Smooth muscle cell (in vitro differentiated cells): ENCODE data around the gene ARIH1. TPM values are rescaled to one million over a fixed set of nuclear protein-coding genes. Genes with fewer than 3 reads are reported as not detected.
A peak's percentile ranks its signal among the peaks of the same experiment; 100 is the strongest.

Source experiments
- DNase-seq: peaks from one replicate; lab custom pipeline; 2025; ENCODE audit not compliant: unreplicated experiment; lab: John Stamatoyannopoulos, UW
- H2AFZ ChIP-seq: fragments of 200-600 bp; sonication (generic); 2 replicates; pipeline ENCODE4 v1.6.0; 2016; ENCODE audit warnings: antibody characterized with exemption, low read depth, mild to moderate bottlenecking
- H3F3A ChIP-seq: fragments of 200-600 bp; sonication (generic); 2 replicates; pipeline ENCODE4 v1.6.0; 2017; ENCODE audit warnings: antibody characterized with exemption, low read depth
- H3K27ac ChIP-seq: fragments of 200-600 bp; sonication (generic); 2 replicates; pipeline ENCODE4 v1.5.1; 2016; ENCODE audit warnings: low read depth, mild to moderate bottlenecking
- H3K27me3 ChIP-seq: fragments of 200-600 bp; sonication (generic); 2 replicates; pipeline ENCODE4 v1.6.1; 2016; ENCODE audit warnings: low read depth, mild to moderate bottlenecking
- H3K36me3 ChIP-seq: fragments of 200-600 bp; sonication (generic); 2 replicates; pipeline ENCODE4 v1.5.1; 2016; ENCODE audit warnings: low read depth
- H3K4me1 ChIP-seq: fragments of 200-600 bp; sonication (generic); 2 replicates; pipeline ENCODE4 v1.5.1; 2016; ENCODE audit warnings: low read depth
- H3K4me2 ChIP-seq: fragments of 200-600 bp; sonication (generic); 2 replicates; pipeline ENCODE4 v1.6.0; 2016; ENCODE audit warnings: mild to moderate bottlenecking
- H3K4me3 ChIP-seq: fragments of 200-600 bp; sonication (generic); 2 replicates; pipeline ENCODE4 v1.5.1; 2016; ENCODE audit warnings: mild to moderate bottlenecking
- H3K79me2 ChIP-seq: fragments of 200-600 bp; sonication (generic); 2 replicates; pipeline ENCODE4 v1.6.0; 2016; ENCODE audit warnings: low read depth, mild to moderate bottlenecking
- H3K9ac ChIP-seq: fragments of 200-600 bp; sonication (generic); 2 replicates; pipeline ENCODE4 v1.6.0; 2016; ENCODE audit warnings: low read depth
- H3K9me3 ChIP-seq: fragments of 200-600 bp; sonication (generic); replicated peaks from 2 replicates; pipeline ENCODE4 v1.5.1; 2016; ENCODE audit warnings: low read depth
- H4K20me1 ChIP-seq: fragments of 200-600 bp; sonication (generic); 2 replicates; pipeline ENCODE4 v1.6.0; 2016; ENCODE audit warnings: low read depth
- WGBS: methylation state at CpG from one replicate; pipeline ENCODE4 v1.1.7; 2016; ENCODE audit warnings: low lambda C conversion rate; 5-methylcytosine and 5-hydroxymethylcytosine counted together
- polyA plus RNA-seq: library from polyadenylated mRNA; unstranded; fragments of >200 nt; fragmentation: Nextera tagmentation; extraction: Ambion mirVana; gene quantifications from 2 replicates; pipeline ENCODE4 v1.2.1, GENCODE V29; 2016
- total RNA-seq: library from RNA; depleted of rRNA; stranded (reverse); fragments of >200 nt; gene quantifications from 2 replicates; pipeline ENCODE4 v1.2.3, GENCODE V29; 2014
- TF ChIP-seq, protein P1 (sequence below): fragments of 200-600 bp; sonication (generic); IDR thresholded peaks from 2 replicates; pipeline ENCODE4 v1.5.1; 2017; ENCODE audit warnings: borderline replicate concordance, mild to moderate bottlenecking, antibody characterized with exemption; ENCODE audit not compliant: insufficient read depth, poor library complexity, severe bottlenecking

Gene ARIH1
- total and polyA plus RNA-seq, 2 experiments from 2014 or later = 54.3 to 96.3 TPM

GRCh38 chr15:72592097-72592496, 118.0 kb downstream of the ARIH1 start:
- H2AFZ ChIP-seq = no peak overlapping the region
- no peaks in the 10 kb centered on the region for H3K36me3 ChIP-seq
- H3K4me3 ChIP-seq = no peak overlapping the region
- no peak for DNase-seq
- 94% methylated on average over 2 of the region's 2 CpGs for WGBS
- H3K9ac ChIP-seq = no peak overlapping the region
- no peaks in the 10 kb centered on the region for H3K4me1 ChIP-seq
- no peak overlapping the region for H3K4me2 ChIP-seq
- TF ChIP-seq, protein P1, sequence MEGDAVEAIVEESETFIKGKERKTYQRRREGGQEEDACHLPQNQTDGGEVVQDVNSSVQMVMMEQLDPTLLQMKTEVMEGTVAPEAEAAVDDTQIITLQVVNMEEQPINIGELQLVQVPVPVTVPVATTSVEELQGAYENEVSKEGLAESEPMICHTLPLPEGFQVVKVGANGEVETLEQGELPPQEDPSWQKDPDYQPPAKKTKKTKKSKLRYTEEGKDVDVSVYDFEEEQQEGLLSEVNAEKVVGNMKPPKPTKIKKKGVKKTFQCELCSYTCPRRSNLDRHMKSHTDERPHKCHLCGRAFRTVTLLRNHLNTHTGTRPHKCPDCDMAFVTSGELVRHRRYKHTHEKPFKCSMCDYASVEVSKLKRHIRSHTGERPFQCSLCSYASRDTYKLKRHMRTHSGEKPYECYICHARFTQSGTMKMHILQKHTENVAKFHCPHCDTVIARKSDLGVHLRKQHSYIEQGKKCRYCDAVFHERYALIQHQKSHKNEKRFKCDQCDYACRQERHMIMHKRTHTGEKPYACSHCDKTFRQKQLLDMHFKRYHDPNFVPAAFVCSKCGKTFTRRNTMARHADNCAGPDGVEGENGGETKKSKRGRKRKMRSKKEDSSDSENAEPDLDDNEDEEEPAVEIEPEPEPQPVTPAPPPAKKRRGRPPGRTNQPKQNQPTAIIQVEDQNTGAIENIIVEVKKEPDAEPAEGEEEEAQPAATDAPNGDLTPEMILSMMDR = no peak
- peaks cover 3% of the 10 kb centered on the region for H4K20me1 ChIP-seq
- H3K79me2 ChIP-seq = no peaks in the 10 kb centered on the region
- H3K27ac ChIP-seq = no peak overlapping the region
- H3K27me3 ChIP-seq = no peaks in the 10 kb centered on the region
- H3F3A ChIP-seq = no peaks in the 10 kb centered on the region
- H3K9me3 ChIP-seq = no peaks in the 10 kb centered on the region

DNA sequence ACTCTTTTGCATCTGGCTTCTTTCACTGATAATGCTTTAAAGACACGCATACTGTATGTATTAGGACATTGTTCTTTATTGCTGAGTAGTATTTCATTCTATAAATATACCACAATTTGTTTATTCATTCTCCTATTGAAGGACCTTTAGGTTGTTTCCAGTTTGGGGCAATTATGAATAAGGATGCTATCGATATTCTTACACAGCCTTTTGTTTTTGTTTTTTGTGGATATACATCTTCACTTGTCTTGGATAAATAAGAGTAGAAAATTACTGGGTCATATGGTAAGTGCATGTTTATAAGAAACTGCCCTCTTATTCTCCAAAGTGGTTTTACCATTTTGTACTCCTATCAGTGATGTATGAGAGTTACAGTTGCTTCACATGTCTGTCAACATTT, 118.5 kb downstream of the ARIH1 start:
- Histone ChIP-seq H3K27me3 (no peaks in the 10 kb centered on the region), H3K79me2 (no peaks in the 10 kb centered on the region), H3K9ac (no peak overlapping the region), H3K36me3 (no peaks in the 10 kb centered on the region), H3K9me3 (no peaks in the 10 kb centered on the region), H3K4me3 (no peak overlapping the region), H3F3A (no peaks in the 10 kb centered on the region), H3K4me2 (no peak overlapping the region), H4K20me1 (peaks cover 3% of the 10 kb centered on the region), H3K4me1 (no peaks in the 10 kb centered on the region), H2AFZ (no peak overlapping the region), H3K27ac (no peak overlapping the region)
- WGBS = 94% methylated on average over 2 of the region's 2 CpGs
- TF ChIP-seq, protein P1 = no peak
- no peak for DNase-seq

DNA sequence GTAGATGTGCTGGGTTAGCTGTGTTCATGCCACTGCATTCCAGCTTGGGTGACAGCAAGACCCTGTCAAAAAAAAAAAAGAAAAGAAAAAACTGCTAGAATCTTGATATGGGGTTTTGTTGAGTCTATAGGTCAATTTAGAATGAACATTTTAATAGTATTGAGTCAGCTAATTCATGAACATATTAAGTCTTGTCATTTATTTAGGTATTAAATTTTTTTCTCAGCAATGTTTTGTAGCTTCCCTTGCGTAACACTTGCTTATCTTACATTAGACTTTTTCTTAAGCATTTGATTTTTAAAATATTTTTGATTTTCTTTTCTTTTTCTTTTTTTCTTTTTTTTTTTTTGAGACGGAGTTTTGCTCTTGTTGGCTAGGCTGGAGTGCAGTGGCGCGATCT, 119.7 kb downstream of the ARIH1 start:
- no peaks in the 10 kb centered on the region for H3F3A ChIP-seq
- H4K20me1 ChIP-seq = peaks cover 3% of the 10 kb centered on the region
- H3K4me1 ChIP-seq = no peaks in the 10 kb centered on the region
- H3K36me3 ChIP-seq = no peaks in the 10 kb centered on the region
- no peak overlapping the region for H2AFZ ChIP-seq
- no peak overlapping the region for H3K4me3 ChIP-seq
- no peak overlapping the region for H3K4me2 ChIP-seq
- no peak overlapping the region for H3K9ac ChIP-seq
- TF ChIP-seq, protein P1 = no peak
- H3K9me3 ChIP-seq = no peaks in the 10 kb centered on the region
- no peak for DNase-seq
- no peaks in the 10 kb centered on the region for H3K27me3 ChIP-seq
- no peak overlapping the region for H3K27ac ChIP-seq
- H3K79me2 ChIP-seq = no peaks in the 10 kb centered on the region
- WGBS = 94% methylated on average over 4 of the region's 4 CpGs

DNA sequence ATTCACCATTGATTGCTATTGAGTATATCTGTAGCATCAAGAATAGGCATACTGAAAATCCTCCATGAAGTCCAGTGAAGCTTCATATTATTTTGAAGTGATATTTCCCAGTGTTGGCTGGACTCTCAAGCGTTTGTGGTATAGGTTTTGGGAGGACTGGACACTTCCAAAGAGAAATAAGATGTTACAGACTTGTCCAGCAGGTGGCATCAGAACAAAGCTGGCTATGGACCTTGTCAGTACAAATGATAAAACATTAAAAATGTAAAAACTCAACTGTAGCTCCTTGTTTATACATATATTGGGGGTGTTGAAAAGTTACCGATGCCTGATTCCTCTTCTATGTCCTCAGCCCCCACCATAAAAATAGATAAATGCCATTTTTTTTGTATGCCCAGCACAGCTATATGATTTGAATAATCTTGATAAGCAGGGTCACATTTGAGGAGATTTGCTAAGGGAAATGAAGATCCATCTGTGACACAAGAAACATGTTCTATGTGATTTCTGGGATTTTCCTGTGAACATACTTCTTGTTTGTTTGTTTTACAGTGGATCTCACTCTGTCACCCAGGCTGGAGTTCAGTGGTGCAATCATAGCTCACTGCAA, 125.8 kb downstream of the ARIH1 start:
- H3K27me3 ChIP-seq = no peaks in the 10 kb centered on the region
- no peaks in the 10 kb centered on the region for H3K36me3 ChIP-seq
- H3F3A ChIP-seq = no peaks in the 10 kb centered on the region
- no peak for DNase-seq
- no peaks in the 10 kb centered on the region for H3K4me1 ChIP-seq
- H3K9me3 ChIP-seq = no peaks in the 10 kb centered on the region
- H2AFZ ChIP-seq = no peak overlapping the region
- H3K79me2 ChIP-seq = no peaks in the 10 kb centered on the region
- TF ChIP-seq, protein P1 = peak; percentile 66
- no peak overlapping the region for H3K4me2 ChIP-seq
- no peak overlapping the region for H3K27ac ChIP-seq
- WGBS = 53% methylated on average over 2 of the region's 2 CpGs
- no peak overlapping the region for H3K4me3 ChIP-seq
- no peak overlapping the region for H3K9ac ChIP-seq
- no peaks in the 10 kb centered on the region for H4K20me1 ChIP-seq
